DMS53 treated with DMSO at 0.1 percent for 48 hours (cell line): Measurements from ENCODE around the gene ZNF592.

ENCODE experiments used
- DNase-seq: peaks from one replicate; lab custom pipeline; 2025; ENCODE audit not compliant: unreplicated experiment; lab: John Stamatoyannopoulos, UW

The ZNF592 gene

GRCh38 chr15:84824260-84825007 is 76.0 kb downstream of the ZNF592 start:
- no peak for DNase-seq

GRCh38 chr15:84826369-84826823 is 78.0 kb downstream of the ZNF592 start:
- no peak for DNase-seq

GRCh38 chr15:84827246-84827645 is 78.9 kb downstream of the ZNF592 start:
- DNase-seq: no peak

GRCh38 chr15:84828086-84828908 is 79.9 kb downstream of the ZNF592 start:
- no peak for DNase-seq

GRCh38 chr15:84829428-84829827 is 81.0 kb downstream of the ZNF592 start:
- DNase-seq: no peak

- no peak for DNase-seq
Observed at GRCh38 chr15:84830036-84830435, 81.6 kb downstream of the ZNF592 start.

GRCh38 chr15:84831028-84831427 is 82.6 kb downstream of the ZNF592 start:
- DNase-seq: no peak

- no peak for DNase-seq
Observed at GRCh38 chr15:84831613-84832012, 83.2 kb downstream of the ZNF592 start.

- DNase-seq: peak; percentile 19
Observed at GRCh38 chr15:84832448-84833040, 84.2 kb downstream of the ZNF592 start.

GRCh38 chr15:84833447-84834228 is 85.2 kb downstream of the ZNF592 start:
- no peak for DNase-seq

GRCh38 chr15:84834229-84834955 is 86.0 kb downstream of the ZNF592 start:
- peak; percentile 30 for DNase-seq

GRCh38 chr15:84834969-84835368 is 86.6 kb downstream of the ZNF592 start:
- peak; percentile 17 for DNase-seq

GRCh38 chr15:84835661-84836337 is 87.4 kb downstream of the ZNF592 start:
- DNase-seq: no peak

GRCh38 chr15:84836844-84837243 is 88.5 kb downstream of the ZNF592 start:
- DNase-seq: no peak

- no peak for DNase-seq
Observed at GRCh38 chr15:84839714-84840113, 91.3 kb downstream of the ZNF592 start.

- no peak for DNase-seq
Observed at GRCh38 chr15:84840255-84840654, 91.9 kb downstream of the ZNF592 start.

GRCh38 chr15:84840741-84841429 is 92.5 kb downstream of the ZNF592 start:
- DNase-seq: peak; percentile 10

GRCh38 chr15:84842781-84843180 is 94.4 kb downstream of the ZNF592 start:
- no peak for DNase-seq

GRCh38 chr15:84844964-84845363 is 96.6 kb downstream of the ZNF592 start:
- DNase-seq: no peak
